CD4-positive, alpha-beta T cell treated with Interleukin-17A for 4 hours (primary cell): ENCODE data around the gene RS1.
A peak's percentile ranks its signal among the peaks of the same experiment; 100 is the strongest.

ENCODE experiments used
- DNase-seq: peaks from one replicate; pipeline ENCODE4 v3.0.0-alpha.2; 2020; ENCODE audit warnings: mixed read lengths

RS1 gene

GRCh38 chrX:18672008-18672407 is at the start of gene RS1:
RS1 (minus strand) TSS chrX:18672108; CDS start chrX:18672068, 40 bp downstream.
- no peak for DNase-seq

GRCh38 chrX:18719852-18720251 is 47.9 kb upstream of the RS1 start:
- no peak for DNase-seq

- no peak for DNase-seq
These were observed 43.0 kb upstream of the RS1 start for GRCh38 chrX:18714910-18715309.

GRCh38 chrX:18709833-18710232 is 37.9 kb upstream of the RS1 start:
- DNase-seq, result no peak

- DNase-seq, result no peak
These were observed 35.6 kb upstream of the RS1 start, which contains the start of gene PPEF1 for GRCh38 chrX:18707426-18708049. PPEF1 (plus strand) TSS chrX:18707645; CDS start chrX:18707781, 136 bp downstream.

- no peak for DNase-seq
These were observed 30.7 kb upstream of the RS1 start for GRCh38 chrX:18702362-18703195.

GRCh38 chrX:18701621-18702361 is 29.9 kb upstream of the RS1 start:
- DNase-seq, result no peak

- no peak for DNase-seq
These were observed 27.1 kb upstream of the RS1 start for GRCh38 chrX:18698737-18699650.

- no peak for DNase-seq
These were observed 24.7 kb upstream of the RS1 start for GRCh38 chrX:18696653-18697052.

GRCh38 chrX:18692541-18692940 is 20.6 kb upstream of the RS1 start:
- no peak for DNase-seq

GRCh38 chrX:18691431-18691830 is 19.5 kb upstream of the RS1 start:
- no peak for DNase-seq

GRCh38 chrX:18687856-18688495 is 16.1 kb upstream of the RS1 start:
- DNase-seq, result no peak

GRCh38 chrX:18682979-18683387 is 11.1 kb upstream of the RS1 start:
- no peak for DNase-seq

- no peak for DNase-seq
These were observed 10.1 kb upstream of the RS1 start for GRCh38 chrX:18681996-18682395.

- DNase-seq, result no peak
These were observed 5.4 kb upstream of the RS1 start for GRCh38 chrX:18677161-18677869.

- DNase-seq, result no peak
These were observed 4.6 kb upstream of the RS1 start for GRCh38 chrX:18676470-18676869.

GRCh38 chrX:18676050-18676449 is 4.1 kb upstream of the RS1 start:
- no peak for DNase-seq

- peak; percentile 83 for DNase-seq
These were observed 3.2 kb upstream of the RS1 start for GRCh38 chrX:18674788-18675735.

- DNase-seq, result peak; percentile 35
These were observed 2.5 kb upstream of the RS1 start for GRCh38 chrX:18674417-18674787.
